ENCODE results near the gene PDE4DIP.
"Not testable (repeated sequence)": the region's sequence is repeated elsewhere in the genome, so short reads cannot be mapped to it uniquely, and the experiment has no call there.

PDE4DIP gene

GRCh38 chr1:148874408-148875388, 30.5 kb downstream of the PDE4DIP start:
- not testable (repeated sequence) for DNase-seq (ENCODE audit: low read depth)

- not testable (repeated sequence) for DNase-seq (ENCODE audit: low read depth)
Observed at GRCh38 chr1:148879812-148880416, 35.7 kb downstream of the PDE4DIP start.

- DNase-seq (ENCODE audit: low read depth), result not testable (repeated sequence)
Observed at GRCh38 chr1:148881261-148881660, 37.0 kb downstream of the PDE4DIP start.

- not testable (repeated sequence) for DNase-seq (ENCODE audit: low read depth)
Observed at GRCh38 chr1:148885219-148885618, 41.0 kb downstream of the PDE4DIP start.

- DNase-seq (ENCODE audit: low read depth), result not testable (repeated sequence)
Observed at GRCh38 chr1:148886293-148886692, 42.1 kb downstream of the PDE4DIP start.

- not testable (repeated sequence) for DNase-seq (ENCODE audit: low read depth)
Observed at GRCh38 chr1:148888597-148888996, 44.4 kb downstream of the PDE4DIP start.

GRCh38 chr1:148889267-148890074, 45.2 kb downstream of the PDE4DIP start:
- not testable (repeated sequence) for DNase-seq (ENCODE audit: low read depth)

GRCh38 chr1:148890075-148890568, 45.9 kb downstream of the PDE4DIP start:
- DNase-seq (ENCODE audit: low read depth), result not testable (repeated sequence)

- not testable (repeated sequence) for DNase-seq (ENCODE audit: low read depth)
Observed at GRCh38 chr1:148894360-148895352, 50.4 kb downstream of the PDE4DIP start.

GRCh38 chr1:148900026-148900425, 55.8 kb downstream of the PDE4DIP start:
- DNase-seq (ENCODE audit: low read depth), result not testable (repeated sequence)

- not testable (repeated sequence) for DNase-seq (ENCODE audit: low read depth)
Observed at GRCh38 chr1:148900691-148901090, 56.5 kb downstream of the PDE4DIP start.

- DNase-seq (ENCODE audit: low read depth), result not testable (repeated sequence)
Observed at GRCh38 chr1:148901150-148901952, 57.1 kb downstream of the PDE4DIP start.

- not testable (repeated sequence) for DNase-seq (ENCODE audit: low read depth)
Observed at GRCh38 chr1:148901953-148902341, 57.7 kb downstream of the PDE4DIP start.

- not testable (repeated sequence) for DNase-seq (ENCODE audit: low read depth)
Observed at GRCh38 chr1:148909219-148909826, 65.1 kb downstream of the PDE4DIP start.

GRCh38 chr1:148911303-148911928, 67.2 kb downstream of the PDE4DIP start:
- not testable (repeated sequence) for DNase-seq (ENCODE audit: low read depth)

- DNase-seq (ENCODE audit: low read depth), result not testable (repeated sequence)
Observed at GRCh38 chr1:148916222-148916621, 72.0 kb downstream of the PDE4DIP start.

GRCh38 chr1:148916695-148917348, 72.6 kb downstream of the PDE4DIP start:
- not testable (repeated sequence) for DNase-seq (ENCODE audit: low read depth)

- not testable (repeated sequence) for DNase-seq (ENCODE audit: low read depth)
Observed at GRCh38 chr1:148918836-148919447, 74.7 kb downstream of the PDE4DIP start.

Measured in stimulated activated CD8-positive, alpha-beta memory T cell treated with anti-CD3 and anti-CD28 coated beads, Interleukin-7, amount 100 ng/mL, for 24 hours (primary cell).